GM13976 (cell line): ENCODE data around the gene IQSEC3.

Experiments used
- DNase-seq: peaks from one replicate; pipeline ENCODE4 v3.0.0; 2012; ENCODE audit warnings: low spot score
- in situ Hi-C: fragments of 300-500 bp; cut with MboI; formaldehyde crosslinking; loops from one replicate; pipeline ENCODE4 v1.12.0; 2022; ENCODE audit warnings: low sequenced_read_pairs, mixed read lengths, inconsistent platforms; ENCODE audit not compliant: unreplicated experiment
- TF ChIP-seq, protein P1 (sequence below): IDR thresholded peaks from 2 replicates; pipeline ENCODE4 v1.5.1; 2012; ENCODE audit warnings: borderline replicate concordance, mild to moderate bottlenecking; ENCODE audit not compliant: insufficient read depth; ENCODE audit errors: extremely low read depth, missing control alignments, control extremely low read depth

IQSEC3 gene

DNA sequence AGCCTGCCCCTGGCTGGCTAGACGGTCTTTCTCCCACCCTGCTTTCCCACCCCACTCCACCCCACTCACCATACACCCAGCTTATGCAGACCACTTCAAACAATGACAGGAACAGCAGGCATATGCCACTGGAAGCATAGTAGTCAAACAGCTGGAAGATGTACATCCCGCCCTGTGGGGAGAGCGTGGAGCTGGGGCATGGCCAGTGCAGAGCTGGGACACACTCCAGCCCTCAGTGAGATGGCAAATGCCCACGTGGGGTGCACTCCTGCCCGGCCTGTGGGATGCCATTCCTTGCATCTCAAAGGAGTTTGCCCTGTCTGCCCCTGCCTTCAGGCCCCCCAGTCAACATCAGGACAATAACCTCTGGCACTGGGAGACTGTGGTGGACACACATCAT lies 128.6 kb downstream of the IQSEC3 start:
- DNase-seq, result no peak
- in situ Hi-C loops, result no loop called here
- TF ChIP-seq, protein P1, sequence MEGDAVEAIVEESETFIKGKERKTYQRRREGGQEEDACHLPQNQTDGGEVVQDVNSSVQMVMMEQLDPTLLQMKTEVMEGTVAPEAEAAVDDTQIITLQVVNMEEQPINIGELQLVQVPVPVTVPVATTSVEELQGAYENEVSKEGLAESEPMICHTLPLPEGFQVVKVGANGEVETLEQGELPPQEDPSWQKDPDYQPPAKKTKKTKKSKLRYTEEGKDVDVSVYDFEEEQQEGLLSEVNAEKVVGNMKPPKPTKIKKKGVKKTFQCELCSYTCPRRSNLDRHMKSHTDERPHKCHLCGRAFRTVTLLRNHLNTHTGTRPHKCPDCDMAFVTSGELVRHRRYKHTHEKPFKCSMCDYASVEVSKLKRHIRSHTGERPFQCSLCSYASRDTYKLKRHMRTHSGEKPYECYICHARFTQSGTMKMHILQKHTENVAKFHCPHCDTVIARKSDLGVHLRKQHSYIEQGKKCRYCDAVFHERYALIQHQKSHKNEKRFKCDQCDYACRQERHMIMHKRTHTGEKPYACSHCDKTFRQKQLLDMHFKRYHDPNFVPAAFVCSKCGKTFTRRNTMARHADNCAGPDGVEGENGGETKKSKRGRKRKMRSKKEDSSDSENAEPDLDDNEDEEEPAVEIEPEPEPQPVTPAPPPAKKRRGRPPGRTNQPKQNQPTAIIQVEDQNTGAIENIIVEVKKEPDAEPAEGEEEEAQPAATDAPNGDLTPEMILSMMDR, result no peak

- in situ Hi-C loops, result no loop called here
- DNase-seq, result no peak
- TF ChIP-seq, protein P1, result no peak
Observed at GRCh38 chr12:195951-196350, 129.4 kb downstream of the IQSEC3 start.

GRCh38 chr12:196436-196835 lies 129.9 kb downstream of the IQSEC3 start:
- TF ChIP-seq, protein P1, result no peak
- in situ Hi-C loops, result no loop called here
- DNase-seq, result no peak

- TF ChIP-seq, protein P1, result no peak
- in situ Hi-C loops, result no loop called here
- no peak for DNase-seq
Observed at GRCh38 chr12:197347-197746, 130.8 kb downstream of the IQSEC3 start.

DNA sequence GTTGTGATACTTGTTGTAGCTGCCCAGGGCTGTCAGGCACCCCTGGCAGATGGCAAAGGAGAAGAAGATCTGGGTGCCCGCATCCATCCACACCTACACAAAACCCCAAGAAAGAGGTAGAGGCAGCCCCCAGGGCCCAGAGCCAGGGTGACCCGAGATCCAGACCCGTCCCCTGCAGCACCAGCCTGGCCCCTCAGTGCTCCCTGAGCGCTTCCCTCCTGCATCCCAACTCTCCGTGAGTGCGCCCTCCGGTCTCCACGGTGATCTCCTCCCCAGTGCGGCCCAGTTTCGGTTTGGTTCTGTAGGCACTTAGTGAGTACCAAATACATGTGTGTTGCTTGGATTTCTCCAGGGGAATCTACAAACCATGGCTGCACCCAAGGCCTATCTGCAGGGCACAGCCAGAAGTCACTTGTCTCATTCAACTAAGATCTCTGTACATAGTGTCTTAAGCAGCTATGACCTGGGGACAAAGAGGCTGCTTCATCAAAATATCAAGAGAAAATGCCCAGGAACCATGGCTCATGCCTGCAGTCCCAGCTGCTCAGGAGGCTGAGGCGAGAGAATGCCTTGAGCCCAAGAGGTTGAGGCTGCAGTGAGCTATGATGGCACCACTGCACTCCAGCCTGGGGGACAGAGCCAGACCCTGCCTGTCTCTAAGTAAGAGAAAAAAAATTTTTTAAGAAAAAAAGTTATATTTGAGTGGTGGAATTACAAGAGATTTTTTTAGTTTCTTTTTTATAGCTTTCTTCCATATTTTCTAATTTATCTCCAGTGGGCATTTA lies 131.5 kb downstream of the IQSEC3 start:
- DNase-seq, result no peak
- TF ChIP-seq, protein P1, result no peak
- in situ Hi-C loops, result no loop called here

- in situ Hi-C loops, result no loop called here
- no peak for DNase-seq
- TF ChIP-seq, protein P1, result no peak
Observed at GRCh38 chr12:198705-199104, 132.1 kb downstream of the IQSEC3 start.
